T-cell (primary cell): Measurements from ENCODE around the gene EHHADH. TPM values are rescaled to one million over a fixed set of nuclear protein-coding genes. Genes with fewer than 3 reads are reported as not detected.
"Not testable (repeated sequence)": the region's sequence is repeated elsewhere in the genome, so short reads cannot be mapped to it uniquely, and the experiment has no call there.

Experiments
- ATAC-seq, 4 experiments: fragments of 200-7000 bp in 3 of 4; fragments of 150-1000 bp in 1 of 4; cut with Tn5 transposase; replicated peaks in 1 of 4; 1 replicate in 3 of 4; 2 replicates in 1 of 4; pipeline ENCODE4 v1.10.0; 2021; ENCODE audit warnings: moderate library complexity in 3 of 4, mild to moderate bottlenecking in 2 of 4, moderate number of reproducible peaks in 1 of 4
- CTCF ChIA-PET, 2 donors: fragments of 300-600 bp; sonication (Branson Sonifier 250); formaldehyde crosslinking; loops; one replicate each; lab custom pipeline; 2022; ENCODE audit warnings: antibody characterized with exemption in 2 of 2; lab: Charles Lee
- POLR2A ChIA-PET, 2 donors: fragments of 300-600 bp; sonication (Branson Sonifier 250); formaldehyde crosslinking; loops; one replicate each; lab custom pipeline; 2022; ENCODE audit warnings: antibody characterized with exemption in 2 of 2; lab: Charles Lee
- DNase-seq, 35 experiments: peaks; one replicate each; pipeline versions ENCODE4 v3.0.0 to v3.0.0-alpha.2; 2013 to 2023
- H3K27ac ChIP-seq: one replicate; pipeline ENCODE4 v1.5.1; 2013; ENCODE audit warnings: low read length
- H3K27me3 ChIP-seq, 2 experiments: replicated peaks in 1 of 2; 1 replicate in 1 of 2; 2 replicates in 1 of 2; pipeline versions ENCODE4 v1.6.1 to v1.7.0; 2013; ENCODE audit warnings: low read length in 1 of 2, mixed read lengths in 1 of 2; ENCODE audit not compliant: control insufficient read depth in 2 of 2, insufficient read depth in 2 of 2; ENCODE audit errors: extremely low read depth in 1 of 2
- H3K36me3 ChIP-seq, 2 donors: 1 replicate in 1 of 2; 2 replicates in 1 of 2; pipeline versions ENCODE4 v1.6.1 to v1.7.0; 2013; ENCODE audit warnings: low read length in 1 of 2; ENCODE audit not compliant: control insufficient read depth in 2 of 2, insufficient read depth in 1 of 2; ENCODE audit errors: extremely low read depth in 1 of 2
- H3K4me1 ChIP-seq, 2 experiments: 1 replicate in 1 of 2; 2 replicates in 1 of 2; pipeline versions ENCODE4 v1.6.1 to v1.7.0; 2013; ENCODE audit warnings: low read length in 2 of 2, mixed read lengths in 1 of 2; ENCODE audit not compliant: insufficient read depth in 2 of 2, control insufficient read depth in 1 of 2; ENCODE audit errors: extremely low read depth in 1 of 2
- H3K4me3 ChIP-seq, 2 donors: 1 replicate in 1 of 2; 2 replicates in 1 of 2; pipeline versions ENCODE4 v1.5.1 to v1.7.0; 2013; ENCODE audit warnings: mild to moderate bottlenecking in 2 of 2, low read length in 1 of 2, moderate library complexity in 1 of 2; ENCODE audit not compliant: control insufficient read depth in 1 of 2; ENCODE audit errors: extremely low read depth in 1 of 2
- H3K9me3 ChIP-seq: 2 replicates; pipeline ENCODE4 v1.7.0; 2013
- H3K27ac Mint-ChIP-seq, 2 donors: one replicate each; pipeline ENCODE4 v1.8.0; 2020 to 2021; ENCODE audit warnings: mild to moderate bottlenecking in 2 of 2, mixed read lengths in 2 of 2
- H3K27me3 Mint-ChIP-seq, 2 donors: one replicate each; pipeline ENCODE4 v1.8.0; 2021 to 2022; ENCODE audit warnings: mixed read lengths in 2 of 2
- H3K36me3 Mint-ChIP-seq: one replicate; pipeline ENCODE4 v1.8.0; 2021; ENCODE audit warnings: mixed read lengths
- H3K4me1 Mint-ChIP-seq, 3 donors: one replicate each; pipeline ENCODE4 v1.8.0; 2020 to 2022; ENCODE audit warnings: mixed read lengths in 3 of 3, mild to moderate bottlenecking in 1 of 3
- H3K4me3 Mint-ChIP-seq, 3 donors: one replicate each; pipeline ENCODE4 v1.8.0; 2020 to 2022; ENCODE audit warnings: mild to moderate bottlenecking in 3 of 3, mixed read lengths in 3 of 3, moderate library complexity in 3 of 3
- H3K9me3 Mint-ChIP-seq, 3 donors: one replicate each; pipeline ENCODE4 v1.8.0; 2020 to 2022; ENCODE audit warnings: mixed read lengths in 3 of 3
- WGBS: methylation state at CpG from one replicate; pipeline ENCODE4 v1.1.5; 2013; ENCODE audit warnings: missing lambda C conversion rate; ENCODE audit not compliant: insufficient coverage; 5-methylcytosine and 5-hydroxymethylcytosine counted together
- total RNA-seq, 35 experiments: library from RNA in 6 of 35; stranded (reverse) in 6 of 35; fragments of 120-200 nt in 1 of 35; gene quantifications; one replicate each; pipeline versions ENCODE4 v1.2.1 to v1.2.4 and lab custom pipeline; 2013 to 2026

Gene EHHADH
- total RNA-seq, 5 donors from 2014 or later (not counting 1 experiment from before 2014, with no cell fraction given): 0.60 to 3.7 (median 1.9) TPM

GRCh38 chr3:185254799-185255198 is 950 bp upstream of the EHHADH start:
- Mint-ChIP-seq H3K4me1 (peaks cover 0 to 7% (median 2%) of the 10 kb centered on the region in 3 donors), H3K9me3 (peaks cover 0 to 13% (median 9%) of the 10 kb centered on the region in 3 donors), H3K27ac (no peak overlapping the region), H3K27me3 (peaks cover 6 to 15% of the 10 kb centered on the region in 2 donors), H3K36me3 (peaks cover 4% of the 10 kb centered on the region), H3K4me3 (peak overlapping the region in 1 of 3 donors; percentile 73)
- Histone ChIP-seq H3K27ac (no peak overlapping the region), H3K4me3 (no peak overlapping the region), H3K27me3 (peaks cover 0 to 11% of the 10 kb centered on the region in 2 experiments), H3K4me1 (peaks cover 0 to 10% of the 10 kb centered on the region in 2 experiments), H3K9me3 (no peaks in the 10 kb centered on the region), H3K36me3 (no peaks in the 10 kb centered on the region)
- no peak for DNase-seq
- ATAC-seq: no peak
- 83% methylated on average over 2 of the region's 4 CpGs for WGBS
- ChIA-PET POLR2A (interaction anchor here in 1 of 2 donors (0.6 kb wide), 1 partner anchor 345 kb away, joined by 6 read pairs; no protein-coding TSS in a partner anchor), CTCF (no interaction called here)

DNA sequence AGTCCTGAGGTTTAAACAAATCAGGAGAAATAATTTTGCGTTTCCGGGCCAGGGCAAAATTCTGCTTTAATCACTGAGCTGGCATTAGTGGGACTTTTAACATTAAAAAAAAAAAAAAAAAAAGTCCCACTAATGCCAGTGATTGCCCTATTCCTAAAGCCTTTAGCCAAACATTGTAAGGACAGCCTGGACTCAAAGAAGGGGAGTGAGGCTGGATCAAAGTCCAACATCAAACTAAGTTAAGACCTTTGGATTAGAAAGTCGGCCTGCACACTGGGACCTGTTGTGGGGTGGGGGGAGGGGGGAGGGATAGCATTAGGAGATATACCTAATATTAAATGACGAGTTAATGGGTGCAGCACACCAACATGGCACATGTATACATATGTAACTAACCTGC is 716 bp downstream of the EHHADH start:
- H3K27ac Mint-ChIP-seq, H3K4me1 Mint-ChIP-seq, H3K36me3 ChIP-seq, POLR2A ChIA-PET, H3K9me3 Mint-ChIP-seq, H3K27ac ChIP-seq, H3K4me3 ChIP-seq, DNase-seq, H3K9me3 ChIP-seq, ATAC-seq: not testable (repeated sequence)
- H3K4me1 ChIP-seq: peaks cover 0 to 10% of the 10 kb centered on the region in 2 experiments
- whole genome bisulfite sequencing: no CpG with 5 or more reads among the region's 4 CpGs
- H3K4me3 Mint-ChIP-seq: peak overlapping the region in 1 of 3 donors; percentile 73
- CTCF ChIA-PET: interaction anchor here in 1 of 2 donors (0.6 kb wide), 2 partner anchors 24 to 738 kb away, joined by 3 to 7 read pairs; no protein-coding TSS in a partner anchor
- peaks cover 11% of the 10 kb centered on the region for H3K36me3 Mint-ChIP-seq
- H3K27me3 ChIP-seq: peaks cover 0 to 11% of the 10 kb centered on the region in 2 experiments
- peaks cover 6 to 19% of the 10 kb centered on the region in 2 donors for H3K27me3 Mint-ChIP-seq

DNA sequence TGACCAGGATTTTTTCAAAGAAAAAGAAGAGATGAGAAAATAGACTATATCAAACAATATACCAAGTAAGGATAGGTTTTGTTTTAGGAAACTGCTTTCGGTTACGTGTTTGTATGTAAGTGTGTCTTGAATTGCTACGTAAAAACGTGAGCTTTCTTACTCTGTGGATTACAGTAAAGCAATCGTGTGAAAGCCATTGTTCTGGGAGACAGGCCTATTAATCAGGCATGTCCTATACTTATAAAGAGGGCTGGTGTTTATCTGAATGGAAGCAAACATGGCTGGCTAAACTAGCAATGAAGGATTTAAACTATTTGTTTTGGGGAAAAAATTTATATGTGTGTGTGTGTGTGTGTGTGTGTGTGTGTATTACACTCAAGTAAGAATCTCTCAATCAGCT is 2.6 kb downstream of the EHHADH start:
- WGBS: 96% methylated on average over 3 of the region's 5 CpGs

GRCh38 chr3:185250653-185251052 is 3.2 kb downstream of the EHHADH start:
- Histone ChIP-seq H3K27me3 (peaks cover 0 to 8% of the 10 kb centered on the region in 2 experiments), H3K4me1 (peaks cover 0 to 10% of the 10 kb centered on the region in 2 experiments), H3K36me3 (peaks cover 0 to 3% of the 10 kb centered on the region in 2 donors), H3K9me3 (peaks cover under 1% of the 10 kb centered on the region), H3K4me3 (no peak overlapping the region), H3K27ac (no peak overlapping the region)
- DNase-seq: no peak
- ChIA-PET CTCF (no interaction called here), POLR2A (no interaction called here)
- peaks cover 6 to 19% of the 10 kb centered on the region in 2 donors for H3K27me3 Mint-ChIP-seq
- H3K36me3 Mint-ChIP-seq: peaks cover 18% of the 10 kb centered on the region
- H3K4me3 Mint-ChIP-seq: no peak overlapping the region
- no CpG with 5 or more reads among the region's 1 CpG for WGBS
- no peak for ATAC-seq
- H3K4me1 Mint-ChIP-seq: peaks cover 0 to 7% (median 2%) of the 10 kb centered on the region in 3 donors
- H3K27ac Mint-ChIP-seq: no peak overlapping the region
- H3K9me3 Mint-ChIP-seq: peaks cover 0 to 2% (median 0%) of the 10 kb centered on the region in 3 donors

More for the DNA sequence above, 2.6 kb downstream of the EHHADH start:
- H3K27me3 ChIP-seq: peaks cover 0 to 11% of the 10 kb centered on the region in 2 experiments
- Mint-ChIP-seq H3K9me3 (peaks cover 0 to 2% (median 0%) of the 10 kb centered on the region in 3 donors), H3K36me3 (peaks cover 18% of the 10 kb centered on the region), H3K4me1 (peaks cover 0 to 7% (median 2%) of the 10 kb centered on the region in 3 donors), H3K27me3 (peaks cover 6 to 22% of the 10 kb centered on the region in 2 donors), H3K27ac (no peak overlapping the region), H3K4me3 (no peak overlapping the region)
- no peaks in the 10 kb centered on the region for H3K9me3 ChIP-seq
- CTCF ChIA-PET: no interaction called here
- peaks cover 0 to 3% of the 10 kb centered on the region in 2 donors for H3K36me3 ChIP-seq
- H3K27ac ChIP-seq: no peak overlapping the region
- POLR2A ChIA-PET: no interaction called here
- peaks cover 0 to 10% of the 10 kb centered on the region in 2 experiments for H3K4me1 ChIP-seq
- ATAC-seq: no peak
- H3K4me3 ChIP-seq: no peak overlapping the region
- no peak for DNase-seq

- no peak overlapping the region for H3K4me3 ChIP-seq
- peaks cover 0 to 8% of the 10 kb centered on the region in 2 experiments for H3K27me3 ChIP-seq
- POLR2A ChIA-PET: no interaction called here
- Mint-ChIP-seq H3K4me3 (no peak overlapping the region), H3K27ac (no peak overlapping the region), H3K9me3 (peaks cover 0 to 2% (median 0%) of the 10 kb centered on the region in 3 donors), H3K4me1 (peaks cover 0 to 7% (median 2%) of the 10 kb centered on the region in 3 donors), H3K27me3 (peaks cover 6 to 19% of the 10 kb centered on the region in 2 donors), H3K36me3 (peaks cover 18% of the 10 kb centered on the region)
- peaks cover 0 to 3% of the 10 kb centered on the region in 2 donors for H3K36me3 ChIP-seq
- H3K27ac ChIP-seq: no peak overlapping the region
- no peak for DNase-seq
- peaks cover 0 to 10% of the 10 kb centered on the region in 2 experiments for H3K4me1 ChIP-seq
- CTCF ChIA-PET: no interaction called here
- peaks cover 2% of the 10 kb centered on the region for H3K9me3 ChIP-seq
- ATAC-seq: no peak
Observed at GRCh38 chr3:185250247-185250646, 3.6 kb downstream of the EHHADH start.

DNA sequence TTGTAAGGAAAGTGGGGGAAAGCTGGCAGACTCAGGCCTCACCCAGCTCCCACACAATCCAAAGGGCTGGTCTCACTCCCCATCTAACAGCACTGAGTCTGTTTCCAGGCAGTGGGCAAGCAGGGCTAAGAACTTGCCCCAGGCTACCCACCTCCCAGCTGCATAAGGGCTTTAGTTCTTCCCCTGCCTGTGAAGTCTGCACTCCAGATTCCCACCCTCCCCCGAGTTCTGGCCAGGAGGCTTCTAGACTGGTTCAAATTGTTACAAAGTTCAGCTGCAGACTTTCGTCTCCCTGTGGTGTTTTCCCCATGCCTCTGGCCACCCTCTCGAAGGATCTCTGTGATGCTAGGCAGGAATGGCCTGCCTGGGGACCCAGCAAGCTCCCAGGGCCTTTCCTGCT is 11.2 kb downstream of the EHHADH start:
- Mint-ChIP-seq H3K36me3 (peaks cover 10% of the 10 kb centered on the region), H3K27ac (no peak overlapping the region), H3K4me3 (no peak overlapping the region), H3K4me1 (no peaks in the 10 kb centered on the region), H3K27me3 (peaks cover 7 to 19% of the 10 kb centered on the region in 2 donors), H3K9me3 (peaks cover 12 to 42% (median 19%) of the 10 kb centered on the region in 3 donors)
- H3K27me3 ChIP-seq: peaks cover 0 to 8% of the 10 kb centered on the region in 2 experiments
- no peak overlapping the region for H3K4me3 ChIP-seq
- peaks cover 7% of the 10 kb centered on the region for H3K9me3 ChIP-seq
- no peak overlapping the region for H3K27ac ChIP-seq
- 81% methylated on average over 3 of the region's 3 CpGs for WGBS
- H3K36me3 ChIP-seq: no peaks in the 10 kb centered on the region
- ChIA-PET POLR2A (interaction anchor here in 1 of 2 donors (0.7 kb wide), 1 partner anchor 546 kb away, joined by 3 read pairs; no protein-coding TSS in a partner anchor), CTCF (no interaction called here)
- DNase-seq (no peak), ATAC-seq (no peak)
- H3K4me1 ChIP-seq: no peaks in the 10 kb centered on the region
